ENCODE results near the gene NIPAL3.

Gene NIPAL3

GRCh38 chr1:24463776-24464735 is 48.5 kb downstream of the NIPAL3 start:
- no peak for DNase-seq

- DNase-seq: no peak
These were observed 49.5 kb downstream of the NIPAL3 start for GRCh38 chr1:24465099-24465498.

- DNase-seq: no peak
These were observed 50.0 kb downstream of the NIPAL3 start for GRCh38 chr1:24465638-24466037.

GRCh38 chr1:24468685-24469316 is 53.2 kb downstream of the NIPAL3 start:
- DNase-seq: no peak

GRCh38 chr1:24470592-24470991 is 55.0 kb downstream of the NIPAL3 start:
- DNase-seq: no peak

- no peak for DNase-seq
These were observed 57.1 kb downstream of the NIPAL3 start for GRCh38 chr1:24472527-24473251.

GRCh38 chr1:24474193-24474592 is 58.6 kb downstream of the NIPAL3 start:
- DNase-seq: no peak

- no peak for DNase-seq
These were observed 60.1 kb downstream of the NIPAL3 start for GRCh38 chr1:24475700-24476099.

GRCh38 chr1:24476571-24476970 is 61.0 kb downstream of the NIPAL3 start:
- no peak for DNase-seq

GRCh38 chr1:24477309-24477708 is 61.7 kb downstream of the NIPAL3 start:
- no peak for DNase-seq

- DNase-seq: peak; percentile 76
These were observed 65.5 kb downstream of the NIPAL3 start for GRCh38 chr1:24481101-24481500.

- peak; percentile 75 for DNase-seq
These were observed 66.4 kb downstream of the NIPAL3 start for GRCh38 chr1:24481843-24482610.

GRCh38 chr1:24483441-24483840 is 67.8 kb downstream of the NIPAL3 start:
- DNase-seq: peak; percentile 40

GRCh38 chr1:24484199-24484598 is 68.6 kb downstream of the NIPAL3 start:
- DNase-seq: peak; percentile 28

- DNase-seq: peak; percentile 73
These were observed 70.9 kb downstream of the NIPAL3 start for GRCh38 chr1:24486331-24487065.

- DNase-seq: no peak
These were observed 71.9 kb downstream of the NIPAL3 start for GRCh38 chr1:24487455-24487854.

GRCh38 chr1:24488159-24488558 is 72.6 kb downstream of the NIPAL3 start:
- DNase-seq: peak; percentile 56

- no peak for DNase-seq
These were observed 74.1 kb downstream of the NIPAL3 start for GRCh38 chr1:24489674-24490073.

- DNase-seq: no peak
These were observed 74.6 kb downstream of the NIPAL3 start for GRCh38 chr1:24490101-24490781.

GRCh38 chr1:24491577-24492360 is 76.2 kb downstream of the NIPAL3 start:
- DNase-seq: no peak

All from CD4-positive, alpha-beta T cell treated with Interleukin-17A for 1 hour (primary cell).